Thyroid gland (tissue), 4 donors: ENCODE measurements around the gene FAM89B. TPM values are rescaled to one million over a fixed set of nuclear protein-coding genes. Genes with fewer than 3 reads are reported as not detected.
A peak's percentile ranks its signal among the peaks of the same experiment; 100 is the strongest.

Experiments used
- DNase-seq, 2 donors: peaks; one replicate each; pipeline ENCODE4 v3.0.0-alpha.2; 2019
- H3K27ac ChIP-seq, 3 donors: fragments of 200-600 bp; sonication (generic); 1 replicate in 2 of 3; 2 replicates in 1 of 3; pipeline ENCODE4 v1.5.1; 2016 to 2019; ENCODE audit warnings: mild to moderate bottlenecking in 1 of 3, moderate library complexity in 1 of 3
- H3K27me3 ChIP-seq: fragments of 200-600 bp; sonication (generic); one replicate; pipeline ENCODE4 v1.5.1; 2019
- H3K36me3 ChIP-seq, 2 donors: fragments of 200-600 bp; sonication (generic); one replicate each; pipeline ENCODE4 v1.5.1; 2016 to 2019
- H3K4me1 ChIP-seq, 2 donors: fragments of 200-600 bp; sonication (generic); one replicate each; pipeline ENCODE4 v1.5.1; 2017 to 2019
- H3K4me3 ChIP-seq, 3 donors: fragments of 200-600 bp; sonication (generic); replicated peaks in 1 of 3; 1 replicate in 2 of 3; 2 replicates in 1 of 3; pipeline ENCODE4 v1.5.1; 2016; ENCODE audit warnings: mild to moderate bottlenecking in 1 of 3
- H3K9me3 ChIP-seq: fragments of 200-600 bp; sonication (generic); one replicate; pipeline ENCODE4 v1.5.1; 2017
- POLR2A ChIP-seq, 2 donors: fragments of 450-650 bp; IDR thresholded peaks; one replicate each; pipeline ENCODE4 v1.6.1; 2017; ENCODE audit warnings: antibody characterized with exemption in 2 of 2, mild to moderate bottlenecking in 2 of 2, moderate library complexity in 1 of 2
- WGBS, 2 donors: methylation state at CpG; one replicate each; pipeline ENCODE4 v1.1.5; 2017; 5-methylcytosine and 5-hydroxymethylcytosine counted together
- intact Hi-C: fragments of 100-400 bp; cut with DNase I; formaldehyde crosslinking; loops from one replicate; pipeline ENCODE4 v1.15.1; 2023
- total RNA-seq, 4 donors: library from RNA; depleted of rRNA; stranded (reverse); fragments of >200 nt; gene quantifications; one replicate each; pipeline ENCODE4 v1.2.3, GENCODE V29; 2016
- TF ChIP-seq, protein P1 (sequence below), 6 experiments: fragments of 200-600 bp in 3 of 6; fragments of 450-650 bp in 3 of 6; sonication (generic) in 3 of 6; IDR thresholded peaks; one replicate each; pipeline ENCODE4 v1.5.1; 2016 to 2019; ENCODE audit warnings: antibody characterized with exemption in 6 of 6, mild to moderate bottlenecking in 2 of 6, inconsistent platforms in 1 of 6, moderate library complexity in 1 of 6

Gene FAM89B
- total RNA-seq, 4 donors from 2014 or later: 26.9 to 55.5 (median 43.2) TPM

DNA sequence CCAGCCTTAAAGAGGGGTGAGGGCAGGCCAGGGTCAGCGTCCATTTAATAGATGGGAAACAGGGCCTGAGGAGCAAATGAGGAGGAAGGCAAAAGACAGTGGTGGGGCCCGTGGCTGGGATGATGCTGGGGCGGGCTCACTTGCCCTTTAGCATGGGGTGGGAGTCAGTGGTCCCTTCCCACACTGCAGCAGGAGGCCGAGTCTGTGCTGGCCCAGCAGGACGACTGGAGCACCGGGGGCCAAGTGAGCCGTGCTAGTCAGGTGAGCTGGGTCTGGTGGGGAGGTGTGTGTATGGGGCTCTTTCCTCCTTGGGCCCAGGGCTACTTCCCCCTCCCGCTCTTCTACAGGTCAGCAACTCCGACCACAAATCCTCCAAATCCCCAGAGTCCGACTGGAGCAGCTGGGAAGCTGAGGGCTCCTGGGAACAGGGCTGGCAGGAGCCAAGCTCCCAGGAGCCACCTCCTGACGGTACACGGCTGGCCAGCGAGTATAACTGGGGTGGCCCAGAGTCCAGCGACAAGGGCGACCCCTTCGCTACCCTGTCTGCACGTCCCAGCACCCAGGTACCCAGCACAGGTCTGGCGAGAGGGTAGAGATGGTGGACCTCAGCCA, 34.6 kb upstream of the FAM89B start:
- Histone ChIP-seq H3K4me3 (no peak overlapping the region), H3K4me1 (peaks cover 18 to 20% of the 10 kb centered on the region in 2 donors), H3K27ac (no peak overlapping the region), H3K9me3 (no peaks in the 10 kb centered on the region), H3K36me3 (peaks cover 18 to 37% of the 10 kb centered on the region in 2 donors), H3K27me3 (no peaks in the 10 kb centered on the region)
- TF ChIP-seq, protein P1, sequence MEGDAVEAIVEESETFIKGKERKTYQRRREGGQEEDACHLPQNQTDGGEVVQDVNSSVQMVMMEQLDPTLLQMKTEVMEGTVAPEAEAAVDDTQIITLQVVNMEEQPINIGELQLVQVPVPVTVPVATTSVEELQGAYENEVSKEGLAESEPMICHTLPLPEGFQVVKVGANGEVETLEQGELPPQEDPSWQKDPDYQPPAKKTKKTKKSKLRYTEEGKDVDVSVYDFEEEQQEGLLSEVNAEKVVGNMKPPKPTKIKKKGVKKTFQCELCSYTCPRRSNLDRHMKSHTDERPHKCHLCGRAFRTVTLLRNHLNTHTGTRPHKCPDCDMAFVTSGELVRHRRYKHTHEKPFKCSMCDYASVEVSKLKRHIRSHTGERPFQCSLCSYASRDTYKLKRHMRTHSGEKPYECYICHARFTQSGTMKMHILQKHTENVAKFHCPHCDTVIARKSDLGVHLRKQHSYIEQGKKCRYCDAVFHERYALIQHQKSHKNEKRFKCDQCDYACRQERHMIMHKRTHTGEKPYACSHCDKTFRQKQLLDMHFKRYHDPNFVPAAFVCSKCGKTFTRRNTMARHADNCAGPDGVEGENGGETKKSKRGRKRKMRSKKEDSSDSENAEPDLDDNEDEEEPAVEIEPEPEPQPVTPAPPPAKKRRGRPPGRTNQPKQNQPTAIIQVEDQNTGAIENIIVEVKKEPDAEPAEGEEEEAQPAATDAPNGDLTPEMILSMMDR (IDR thresholded peaks at IDR 0.05): no peak
- whole genome bisulfite sequencing, 2 donors: 87 to 96% methylated on average over 9 to 14 of the region's 18 CpGs
- intact Hi-C loops: no loop called here
- DNase-seq: no peak

DNA sequence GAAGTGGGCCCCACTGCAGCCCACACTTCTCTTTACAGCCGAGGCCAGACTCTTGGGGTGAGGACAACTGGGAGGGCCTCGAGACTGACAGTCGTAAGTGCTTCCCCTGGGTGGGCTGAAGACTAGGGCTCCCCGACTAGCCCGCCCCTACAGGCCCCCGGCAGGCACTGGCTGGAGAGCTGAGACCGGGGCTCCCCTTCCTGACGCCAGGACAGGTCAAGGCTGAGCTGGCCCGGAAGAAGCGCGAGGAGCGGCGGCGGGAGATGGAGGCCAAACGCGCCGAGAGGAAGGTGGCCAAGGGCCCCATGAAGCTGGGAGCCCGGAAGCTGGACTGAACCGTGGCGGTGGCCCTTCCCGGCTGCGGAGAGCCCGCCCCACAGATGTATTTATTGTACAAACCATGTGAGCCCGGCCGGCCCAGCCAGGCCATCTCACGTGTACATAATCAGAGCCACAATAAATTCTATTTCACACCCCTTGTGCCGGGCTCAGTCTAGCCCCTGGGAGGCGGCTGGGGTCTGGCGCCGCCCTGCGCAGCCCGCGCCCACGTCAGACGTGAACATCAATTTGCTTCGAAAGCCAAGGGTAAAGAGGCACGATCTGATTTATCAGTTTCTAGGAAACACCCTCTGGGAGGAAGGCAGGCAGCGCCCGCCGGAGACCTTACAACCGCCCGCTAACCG, 34.0 kb upstream of the FAM89B start:
- Histone ChIP-seq H3K36me3 (peaks cover 13 to 30% of the 10 kb centered on the region in 2 donors), H3K9me3 (no peaks in the 10 kb centered on the region), H3K27me3 (no peaks in the 10 kb centered on the region), H3K4me3 (no peak overlapping the region), H3K27ac (no peak overlapping the region), H3K4me1 (peaks cover 18 to 20% of the 10 kb centered on the region in 2 donors)
- whole genome bisulfite sequencing, 2 donors: 92 to 94% methylated on average over 36 to 38 of the region's 43 CpGs
- intact Hi-C loops: no loop called here
- DNase-seq: no peak
- TF ChIP-seq, protein P1 (IDR thresholded peaks at IDR 0.05): no peak
- TF ChIP-seq POLR2A (IDR thresholded peaks at IDR 0.05): no peak

DNA sequence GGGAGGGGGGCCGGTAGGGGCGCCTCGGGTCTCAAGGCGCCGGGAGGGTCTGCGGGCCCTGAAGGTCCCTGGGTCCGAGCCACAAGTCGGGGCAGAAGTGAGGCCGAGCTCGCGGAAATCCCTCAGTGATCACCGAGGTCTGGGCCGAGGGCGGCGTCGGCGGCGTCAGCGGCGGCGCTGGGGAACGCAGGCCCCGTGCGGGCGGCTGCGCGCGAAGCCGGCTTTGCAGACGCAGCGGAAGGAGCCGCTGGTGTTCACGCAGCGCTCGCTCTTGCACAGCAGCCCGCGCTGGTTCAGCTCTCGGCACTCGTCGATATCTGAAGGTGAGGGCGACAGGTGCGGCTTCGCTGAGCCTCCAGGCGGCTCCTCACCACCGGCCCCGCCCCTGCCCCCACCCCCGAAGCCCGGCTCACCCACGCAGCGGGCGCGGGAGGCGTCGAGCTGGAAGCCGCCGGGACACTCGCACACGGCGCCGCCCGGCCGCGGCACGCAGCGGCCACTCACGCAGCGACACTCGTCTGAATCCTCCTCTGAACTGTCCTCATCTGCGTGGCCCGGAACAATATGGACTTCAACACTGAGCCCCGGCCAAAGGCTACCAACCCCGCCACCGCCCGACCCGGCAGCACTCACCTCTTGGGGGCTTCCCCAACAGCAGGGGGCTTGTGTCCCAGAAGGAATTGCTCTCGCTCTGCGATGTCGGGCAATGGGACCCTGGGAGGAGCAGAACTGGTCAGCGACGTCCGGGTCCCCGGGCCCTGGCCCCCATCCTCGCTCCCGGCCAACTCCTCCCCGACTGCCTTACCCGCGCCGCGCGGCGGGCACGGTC, 33.2 kb upstream of the FAM89B start:
- no peak for DNase-seq
- intact Hi-C loops: no loop called here
- Histone ChIP-seq H3K27me3 (no peaks in the 10 kb centered on the region), H3K27ac (peak overlapping the region; percentile 80 to 93 (median 83)), H3K36me3 (peaks cover 13 to 24% of the 10 kb centered on the region in 2 donors), H3K4me1 (peaks cover 18 to 20% of the 10 kb centered on the region in 2 donors), H3K9me3 (no peaks in the 10 kb centered on the region), H3K4me3 (peak overlapping the region in 1 of 3 donors; percentile 39)
- TF ChIP-seq POLR2A (IDR thresholded peaks at IDR 0.05): no peak
- TF ChIP-seq, protein P1 (IDR thresholded peaks at IDR 0.05): no peak
- 83 to 85% methylated on average over 67 to 76 of the region's 92 CpGs for WGBS, 2 donors

DNA sequence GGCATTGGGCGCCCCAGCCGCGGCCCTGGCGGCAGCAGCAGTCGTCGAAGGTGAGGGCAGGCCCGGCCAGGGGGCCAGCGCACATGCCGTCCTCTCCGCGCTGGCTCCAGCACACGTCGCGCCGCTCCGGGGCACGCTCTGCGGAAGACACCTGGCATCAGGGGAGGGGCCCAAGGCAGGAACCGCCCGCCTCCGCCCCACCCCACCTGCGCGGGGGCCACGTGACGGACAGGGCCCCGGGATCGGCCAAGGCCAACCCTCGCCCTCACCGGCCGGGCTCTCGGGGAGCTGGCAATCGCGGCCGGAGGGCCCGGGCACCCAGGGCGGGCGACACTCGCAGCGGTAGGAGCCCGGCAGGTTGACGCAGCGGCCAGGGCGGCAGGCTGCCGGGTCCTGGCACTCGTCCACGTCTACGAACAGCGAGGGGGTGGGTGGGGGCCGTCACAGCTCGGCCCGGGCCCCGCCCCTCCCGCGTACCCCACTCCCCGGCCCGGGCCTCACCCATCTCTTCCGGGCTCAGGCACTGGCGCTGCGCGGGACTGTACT, 32.5 kb upstream of the FAM89B start:
- Histone ChIP-seq H3K27ac (peak overlapping the region; percentile 80 to 93 (median 83)), H3K9me3 (no peaks in the 10 kb centered on the region), H3K36me3 (peaks cover 13 to 24% of the 10 kb centered on the region in 2 donors), H3K27me3 (no peaks in the 10 kb centered on the region), H3K4me1 (peaks cover 18 to 20% of the 10 kb centered on the region in 2 donors), H3K4me3 (peak overlapping the region in 1 of 3 donors; percentile 39)
- DNase-seq: peak; percentile 83 to 87
- intact Hi-C loops: no loop called here
- peak in 1 of 2 donors; percentile 63 for TF ChIP-seq POLR2A (IDR thresholded peaks at IDR 0.05)
- TF ChIP-seq, protein P1 (IDR thresholded peaks at IDR 0.05): peak in 1 of 6 experiments; percentile 44
- WGBS, 2 donors: 40 to 52% methylated on average over 4 to 5 of the region's 60 CpGs
